Stimulated activated naive CD4-positive, alpha-beta T cell (primary cell): ENCODE results near the gene KDM1B.

Source experiments
- DNase-seq, 6 experiments: peaks; one replicate each; lab custom pipeline; 2025; lab: John Stamatoyannopoulos, UW

KDM1B gene

DNA sequence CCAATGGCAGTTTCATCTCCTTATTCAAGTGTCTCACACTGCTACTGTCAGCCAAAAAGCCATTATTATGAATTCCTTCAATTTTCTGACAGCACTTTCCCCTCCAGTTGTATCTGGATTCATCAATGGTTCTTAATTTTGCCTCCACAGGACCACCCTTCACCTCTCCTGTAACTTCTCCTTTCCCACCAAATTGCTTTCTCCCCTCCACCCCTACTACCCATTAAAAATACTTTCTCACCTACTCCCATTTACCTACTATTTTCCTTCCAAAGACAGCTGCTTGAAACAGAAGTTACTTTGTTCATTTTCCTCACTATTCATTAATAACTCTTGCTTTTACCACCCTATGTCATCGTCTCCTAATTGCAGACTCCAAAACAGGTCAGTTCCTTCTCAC, 79.3 kb downstream of the KDM1B start:
- DNase-seq: no peak

DNA sequence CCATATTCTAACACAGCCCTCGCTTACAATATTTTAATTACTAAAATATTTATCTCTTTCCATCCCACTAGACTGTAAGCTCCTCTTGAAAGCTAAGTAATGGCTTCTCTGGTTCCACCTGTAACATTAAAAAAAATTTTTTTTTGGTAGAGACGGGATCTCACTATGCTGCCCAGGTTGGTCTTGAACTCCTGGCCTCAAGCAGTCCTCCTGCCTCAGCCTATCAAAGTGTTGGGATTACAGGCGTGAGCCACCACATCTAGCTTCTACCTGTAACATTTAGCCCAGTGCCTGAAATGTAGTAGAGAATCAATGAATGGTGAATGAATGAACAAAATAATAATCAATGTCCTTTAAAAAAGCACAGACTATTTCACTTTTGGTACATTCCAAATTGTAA, 80.3 kb downstream of the KDM1B start:
- DNase-seq: no peak

DNA sequence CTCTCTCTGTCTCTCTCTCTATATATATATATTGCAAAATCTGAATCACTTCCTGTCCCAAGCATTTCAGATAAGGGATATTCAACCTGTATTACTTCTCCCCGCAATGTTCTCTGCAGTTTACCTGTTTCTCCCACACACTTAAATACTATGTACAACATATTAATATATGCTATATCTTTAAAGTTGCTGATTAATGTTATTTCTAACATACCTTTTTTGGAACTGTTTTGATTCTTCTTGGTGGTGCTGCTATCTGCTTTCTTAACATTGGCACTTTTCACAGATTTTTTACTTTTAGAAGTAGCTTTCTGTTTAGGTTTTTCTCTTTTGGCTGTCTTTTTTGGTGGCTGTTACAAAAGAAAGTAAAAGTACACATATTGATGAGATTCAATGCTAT, 81.9 kb downstream of the KDM1B start:
- DNase-seq: no peak

DNA sequence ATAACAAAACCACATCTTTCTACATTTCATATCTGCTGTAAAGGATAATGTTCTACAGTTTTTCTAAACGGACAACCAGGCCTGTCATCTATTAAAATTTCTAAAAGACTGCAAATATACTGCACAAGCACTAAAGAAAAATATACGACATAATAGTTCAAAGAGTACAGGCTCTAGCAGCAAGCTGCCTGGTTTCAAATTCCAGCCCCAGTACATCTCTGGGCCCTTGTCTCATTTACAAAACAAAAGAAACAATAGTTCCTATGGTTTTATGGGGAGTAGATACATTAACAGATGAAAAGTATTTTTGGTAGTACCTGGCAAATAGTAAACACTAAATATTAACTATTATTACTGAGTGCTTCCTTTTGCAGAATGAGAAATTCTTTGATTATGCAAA, 85.0 kb downstream of the KDM1B start:
- DNase-seq: no peak

DNA sequence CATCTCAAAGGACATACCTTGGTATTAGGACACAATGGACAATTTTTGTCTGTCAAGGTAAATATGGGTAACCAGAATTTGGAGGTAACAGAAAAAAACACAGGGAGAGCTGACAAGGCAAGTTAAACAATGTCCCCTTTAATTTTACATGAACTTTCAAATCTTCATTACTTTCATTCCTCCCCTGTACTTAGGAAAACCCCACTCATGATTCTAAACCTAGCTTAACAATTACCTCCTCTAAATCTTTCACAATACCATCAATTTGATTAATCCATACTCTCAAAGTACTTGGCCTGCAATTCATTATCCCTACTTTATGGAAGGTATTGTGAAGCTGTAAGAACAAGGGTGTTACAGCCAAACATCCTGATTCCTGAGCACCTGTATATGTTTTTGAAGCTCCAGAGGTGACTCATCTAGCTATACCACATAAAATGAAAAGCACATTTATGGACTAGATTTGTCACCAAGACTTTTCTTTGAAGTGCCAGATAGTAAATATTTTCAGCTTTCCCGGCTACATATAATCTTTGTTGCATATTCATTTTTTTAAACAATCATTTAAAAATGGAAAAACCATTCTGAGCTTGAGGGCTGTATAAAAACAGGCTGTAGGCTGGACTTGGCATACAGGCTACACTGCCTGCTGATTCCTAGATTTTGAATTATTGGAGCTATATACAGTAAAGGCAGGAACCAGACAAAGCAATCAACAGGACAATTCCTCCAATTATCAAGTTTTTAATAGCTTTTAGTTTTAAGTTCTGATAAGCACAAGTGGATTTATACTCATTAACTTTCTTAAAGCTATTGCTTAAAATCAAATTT, 86.2 kb downstream of the KDM1B start:
- DNase-seq: no peak

DNA sequence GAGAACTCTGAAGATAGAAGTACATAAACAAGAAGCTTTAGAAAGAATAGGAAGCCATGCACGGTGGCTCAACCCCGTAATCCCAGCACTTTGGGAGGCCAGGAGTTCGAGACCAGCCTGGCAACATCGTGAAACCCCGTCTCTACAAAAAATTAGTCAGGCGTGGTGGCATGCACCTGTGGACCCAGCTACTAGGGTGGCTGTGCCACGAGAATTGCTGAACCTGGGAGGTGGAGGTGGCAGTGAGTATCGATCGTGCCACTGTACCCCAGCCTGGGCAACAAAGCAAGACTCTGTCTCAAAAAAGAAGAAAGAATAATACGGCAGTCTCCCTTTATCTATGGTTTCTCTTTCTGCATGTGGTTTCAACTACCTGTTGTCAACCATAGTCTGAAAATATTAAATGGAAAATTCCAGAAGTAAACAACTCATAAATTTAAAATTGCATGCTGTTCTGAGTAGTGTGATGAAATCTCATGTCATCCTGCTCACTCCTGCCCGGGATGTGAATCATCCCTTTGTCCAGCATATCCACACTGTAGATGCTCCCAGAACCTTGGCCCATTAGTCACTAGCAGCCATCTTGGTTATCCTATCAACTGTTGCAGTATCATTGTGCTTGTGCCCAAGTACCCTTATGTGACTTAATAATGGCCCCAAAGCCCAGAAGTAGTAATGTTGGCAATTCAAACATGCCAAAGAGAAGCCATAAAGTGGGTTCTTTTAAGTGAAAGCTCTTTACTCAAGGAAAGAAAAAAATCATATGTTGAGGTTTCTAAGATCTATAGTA, 87.0 kb downstream of the KDM1B start:
- DNase-seq: no peak

DNA sequence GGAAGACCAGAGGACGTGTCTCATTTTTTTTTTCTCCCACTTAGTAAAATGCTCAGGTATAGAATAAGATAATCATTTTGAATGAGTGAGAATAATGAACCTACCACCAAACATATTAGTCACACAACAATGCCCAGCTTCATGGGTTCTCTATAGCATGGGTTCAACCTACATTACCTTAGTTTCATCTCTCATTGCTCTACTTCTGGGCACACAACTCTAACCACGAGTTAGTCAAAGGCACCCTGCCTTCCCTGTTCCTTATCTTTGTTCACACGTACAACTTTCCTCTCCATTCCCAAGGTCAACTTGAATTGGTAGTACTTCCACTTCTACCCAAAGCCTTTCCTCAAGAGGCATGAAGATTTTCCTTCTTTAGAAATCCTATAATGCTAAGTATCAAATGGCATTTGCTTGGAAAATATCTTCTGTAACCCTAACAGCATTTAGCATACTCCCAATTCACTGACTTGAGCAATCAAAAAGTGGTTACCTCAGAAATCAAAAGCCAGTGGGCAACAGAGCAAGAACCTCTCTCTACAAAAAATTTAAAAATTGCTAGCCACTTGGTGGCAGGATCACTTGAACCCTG, 88.2 kb downstream of the KDM1B start:
- DNase-seq: no peak

DNA sequence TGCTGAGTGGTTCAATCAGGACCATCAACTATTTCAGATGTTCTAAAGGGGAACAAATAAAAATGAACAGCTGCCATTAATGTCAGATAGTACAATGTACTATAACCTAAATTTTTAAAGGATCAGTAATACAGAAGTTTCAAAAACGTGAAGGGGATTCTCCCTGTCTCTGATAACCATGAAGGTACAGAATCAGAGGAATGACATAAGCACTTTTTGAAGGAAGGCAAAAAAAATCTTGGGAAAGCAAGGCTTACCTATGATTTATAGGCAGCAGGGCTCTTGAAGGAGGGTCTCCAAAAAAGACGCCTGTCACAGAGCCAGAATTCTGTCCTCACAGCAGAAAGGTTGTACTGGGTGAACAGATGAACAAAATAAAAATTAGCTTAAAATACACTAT, 89.0 kb downstream of the KDM1B start:
- no peak for DNase-seq

DNA sequence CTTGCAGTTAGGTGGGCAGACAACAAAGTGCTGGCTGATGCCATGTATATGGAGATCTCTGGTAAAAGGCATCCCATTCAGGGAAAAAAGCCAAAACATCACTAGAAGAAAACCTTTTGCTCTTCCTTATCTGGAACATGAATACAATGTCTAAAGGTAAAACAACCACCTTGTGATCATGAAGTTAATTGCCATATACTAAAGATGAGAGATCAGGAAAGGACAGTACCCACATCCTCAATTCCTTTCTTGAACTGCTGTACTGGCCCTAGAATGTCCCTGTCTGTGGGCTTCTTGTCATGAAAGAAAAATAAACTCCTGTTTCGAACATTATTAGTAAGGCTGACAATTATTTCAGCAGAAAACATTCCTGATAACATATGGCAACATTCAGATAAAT, 89.9 kb downstream of the KDM1B start:
- no peak for DNase-seq

DNA sequence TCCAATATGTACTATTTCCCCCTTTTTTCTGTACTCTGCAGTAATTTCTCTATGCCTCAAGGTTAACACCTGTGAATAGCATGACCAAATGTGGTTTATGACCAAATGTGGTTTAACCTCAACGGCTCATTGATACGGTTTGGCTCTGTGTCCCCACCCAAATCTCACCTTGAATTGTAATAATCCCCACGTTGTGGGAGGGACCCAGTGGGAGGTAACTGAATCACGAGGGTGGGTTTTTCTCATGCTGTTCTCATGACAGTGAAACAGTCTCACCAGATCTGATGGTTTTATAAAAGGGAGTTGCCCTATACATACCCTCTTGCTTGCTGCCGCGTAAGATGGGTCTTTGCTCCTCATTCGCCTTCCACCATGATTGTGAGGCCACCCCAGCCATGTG, 90.4 kb downstream of the KDM1B start:
- no peak for DNase-seq

DNA sequence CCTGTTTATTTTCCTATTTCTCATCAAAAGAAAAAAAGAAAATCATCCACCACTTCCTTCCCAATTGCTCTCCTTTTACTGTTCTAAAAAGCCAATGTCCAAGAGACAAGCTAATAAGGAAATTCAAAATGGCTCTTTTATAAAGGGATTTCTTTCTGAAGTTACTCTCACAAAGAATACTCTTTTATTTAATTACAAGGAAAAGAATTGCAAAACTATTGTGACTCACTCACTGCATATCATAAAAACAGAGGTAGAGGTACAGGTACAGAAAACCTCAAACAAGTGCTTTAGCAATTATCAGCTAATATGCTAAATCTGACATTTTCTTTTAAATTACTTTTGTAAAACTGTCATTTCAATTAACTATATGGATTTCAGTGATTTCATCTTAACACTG, 91.0 kb downstream of the KDM1B start:
- DNase-seq: no peak

DNA sequence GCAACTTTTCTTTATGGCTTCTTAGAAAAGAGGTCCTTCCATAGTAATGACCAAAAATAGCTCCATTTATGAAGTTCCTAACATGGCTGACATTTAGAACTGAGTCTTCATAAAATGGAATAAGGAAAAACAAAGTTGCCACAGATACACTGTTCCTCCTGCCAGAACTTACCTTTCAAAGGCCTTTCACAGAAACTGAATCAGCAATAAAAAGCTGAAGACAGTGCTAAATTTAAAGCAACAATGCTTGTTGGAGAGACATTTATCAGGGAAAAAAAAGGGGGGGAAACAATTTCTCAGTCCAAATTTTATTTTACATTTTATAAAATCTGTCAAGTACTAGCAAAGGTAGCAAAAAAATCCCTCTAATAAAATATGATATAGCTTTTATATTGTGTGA, 91.8 kb downstream of the KDM1B start:
- no peak for DNase-seq

DNA sequence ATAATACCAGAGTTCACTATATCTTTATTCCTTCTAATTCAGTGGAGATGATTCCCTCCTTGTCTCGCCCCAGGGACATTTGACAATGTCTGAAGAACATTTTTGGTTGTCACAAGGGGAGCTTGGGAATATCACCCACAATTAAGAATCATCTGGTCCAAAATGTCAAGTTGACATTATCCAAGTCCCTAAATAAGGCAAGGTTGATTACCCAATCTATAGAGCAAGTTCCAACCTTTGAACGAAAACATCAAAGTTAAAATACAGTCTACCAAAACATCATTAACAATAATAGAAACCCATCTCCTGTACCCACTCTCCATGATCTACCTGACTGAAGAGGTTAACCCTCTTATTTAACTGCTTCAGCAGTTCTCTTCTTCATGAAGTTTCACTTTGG, 93.5 kb downstream of the KDM1B start:
- no peak for DNase-seq

DNA sequence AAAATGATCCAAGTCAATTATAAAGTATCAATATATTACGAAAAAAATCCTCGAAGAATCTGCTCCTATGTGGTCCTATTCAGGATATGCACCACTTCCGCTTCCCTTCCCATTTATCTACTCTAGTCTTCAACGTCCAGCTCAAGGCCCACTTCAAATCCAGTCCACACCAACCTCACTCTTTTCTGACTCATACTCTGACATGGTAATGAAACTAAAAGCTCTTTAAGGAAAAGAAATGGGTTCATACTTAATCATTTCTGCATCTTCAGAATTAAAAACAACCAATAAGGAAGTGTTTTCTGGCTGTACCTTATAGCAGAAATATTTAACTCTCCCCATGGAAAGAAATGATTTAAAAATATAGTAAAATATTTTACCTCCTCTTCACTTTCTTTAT, 94.0 kb downstream of the KDM1B start:
- DNase-seq: no peak

DNA sequence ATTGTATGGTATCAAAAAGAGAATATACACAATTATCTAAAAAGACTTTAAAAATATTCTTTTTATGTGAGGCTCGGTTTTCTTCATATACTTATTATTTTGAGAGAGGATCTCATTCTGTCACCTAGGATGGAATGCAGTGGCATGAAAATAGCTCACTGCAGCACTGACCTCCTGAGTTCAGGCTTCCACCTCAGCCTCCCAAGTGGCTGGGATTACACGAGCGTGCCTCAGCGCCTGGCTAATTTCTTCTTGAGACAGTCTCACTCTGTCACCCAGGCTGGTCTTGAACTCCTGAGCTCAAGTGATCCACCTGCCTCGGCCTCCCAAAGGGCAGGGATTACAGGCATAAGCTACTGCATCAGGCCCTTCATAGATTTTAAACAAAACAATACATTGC, 98.4 kb downstream of the KDM1B start:
- DNase-seq: no peak

DNA sequence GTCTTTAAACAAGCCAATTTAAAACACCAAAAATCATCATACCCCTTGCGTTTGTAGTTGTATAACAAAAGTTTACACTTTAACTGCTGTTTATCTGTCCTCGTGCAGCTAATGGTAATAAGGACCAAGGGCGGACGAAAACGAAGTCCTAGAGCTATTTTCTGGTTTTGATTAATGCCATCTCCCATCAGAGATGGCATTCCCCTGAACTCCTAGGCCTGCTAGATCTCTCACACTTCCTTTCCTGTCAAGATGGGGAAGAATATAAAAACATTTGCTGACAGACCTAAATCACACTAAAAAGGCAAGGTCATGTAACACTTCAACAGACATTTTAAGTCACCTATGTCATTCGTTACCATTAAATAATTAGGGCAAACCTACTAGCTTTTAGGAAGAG, 99.6 kb downstream of the KDM1B start:
- no peak for DNase-seq

DNA sequence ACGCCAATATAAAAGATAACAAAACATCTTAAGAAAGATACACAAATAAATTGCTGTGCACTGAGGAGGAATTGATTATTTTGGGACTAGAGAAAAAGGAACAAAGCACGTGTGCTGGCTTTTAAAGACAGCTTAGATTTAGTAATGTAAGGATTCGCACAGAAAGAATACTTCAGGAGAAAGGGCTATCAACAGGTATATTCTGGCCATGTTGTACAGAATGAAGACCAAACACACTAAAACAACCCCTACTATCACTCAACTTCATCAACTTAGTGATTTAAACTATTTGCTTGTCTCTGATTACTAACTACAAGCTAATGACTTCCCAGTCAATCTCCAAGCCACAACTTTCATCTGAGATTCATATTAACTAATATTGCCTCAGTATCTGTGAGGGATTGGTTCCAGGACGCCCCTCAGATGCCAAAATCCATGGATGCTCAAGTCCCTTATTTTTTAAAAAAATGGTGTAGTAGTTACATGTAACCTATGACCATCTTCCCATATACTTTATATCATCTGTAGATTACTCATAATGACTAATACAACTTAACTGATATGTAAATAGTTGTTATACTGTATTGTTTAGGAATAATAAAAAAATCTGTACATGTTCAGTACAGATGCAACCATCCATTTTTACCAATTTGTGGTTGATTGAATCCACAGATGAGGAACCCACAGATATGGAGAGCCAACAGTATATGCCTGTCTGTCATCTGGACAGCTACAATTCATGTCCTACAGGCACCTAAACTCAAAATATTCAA, 104.6 kb downstream of the KDM1B start:
- no peak for DNase-seq

DNA sequence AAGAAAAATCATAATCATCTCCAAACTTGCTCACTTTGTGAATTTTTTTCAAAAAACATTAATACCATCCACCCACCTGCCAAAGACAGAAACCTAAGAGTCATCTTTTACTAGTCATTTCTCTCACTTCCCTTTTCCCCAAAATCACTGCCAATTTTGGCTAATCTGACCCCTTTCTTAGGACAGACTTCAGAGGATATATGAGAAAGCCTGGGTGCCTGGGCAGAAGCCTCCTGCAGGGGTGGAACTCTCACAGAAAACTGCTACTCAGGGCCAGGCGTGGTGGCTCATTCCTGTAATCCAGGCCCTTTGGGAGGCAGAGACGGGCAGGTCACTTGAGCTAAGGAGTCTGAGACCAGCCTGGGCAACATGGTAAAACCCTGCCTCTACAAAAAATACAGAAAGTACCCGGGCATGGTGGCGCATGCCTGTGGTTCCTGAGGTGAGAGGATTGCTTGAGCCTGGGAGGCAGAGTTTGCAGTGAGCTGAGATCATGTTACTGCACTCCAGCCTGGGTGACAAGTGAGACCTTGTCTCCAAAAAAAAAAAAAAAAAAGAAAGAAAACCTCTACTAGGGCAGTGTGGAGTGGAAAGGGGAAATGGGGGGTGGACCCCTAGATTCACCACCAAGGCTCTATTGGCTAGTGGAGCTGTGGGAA, 105.4 kb downstream of the KDM1B start:
- peak in 1 of 6 experiments; percentile 2 for DNase-seq

DNA sequence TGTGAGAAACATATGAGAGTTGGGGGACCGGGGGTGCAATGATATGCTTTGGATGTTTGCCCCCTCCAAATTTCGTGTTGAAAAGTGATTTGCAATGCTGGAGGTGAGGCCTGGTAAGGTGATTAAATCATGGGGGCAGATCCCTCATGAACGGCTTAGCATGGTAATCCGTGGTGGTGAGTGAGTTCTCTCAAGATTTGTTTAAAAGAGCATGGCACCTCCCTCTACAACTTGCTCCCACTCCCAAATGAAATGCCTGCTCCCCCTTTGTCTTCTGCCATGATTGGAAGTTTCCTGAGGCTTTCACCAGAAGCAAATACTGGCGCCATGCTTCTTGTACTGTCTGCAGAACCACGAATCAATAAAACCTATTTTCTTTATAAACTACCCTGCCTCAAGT, 106.7 kb downstream of the KDM1B start:
- no peak for DNase-seq

DNA sequence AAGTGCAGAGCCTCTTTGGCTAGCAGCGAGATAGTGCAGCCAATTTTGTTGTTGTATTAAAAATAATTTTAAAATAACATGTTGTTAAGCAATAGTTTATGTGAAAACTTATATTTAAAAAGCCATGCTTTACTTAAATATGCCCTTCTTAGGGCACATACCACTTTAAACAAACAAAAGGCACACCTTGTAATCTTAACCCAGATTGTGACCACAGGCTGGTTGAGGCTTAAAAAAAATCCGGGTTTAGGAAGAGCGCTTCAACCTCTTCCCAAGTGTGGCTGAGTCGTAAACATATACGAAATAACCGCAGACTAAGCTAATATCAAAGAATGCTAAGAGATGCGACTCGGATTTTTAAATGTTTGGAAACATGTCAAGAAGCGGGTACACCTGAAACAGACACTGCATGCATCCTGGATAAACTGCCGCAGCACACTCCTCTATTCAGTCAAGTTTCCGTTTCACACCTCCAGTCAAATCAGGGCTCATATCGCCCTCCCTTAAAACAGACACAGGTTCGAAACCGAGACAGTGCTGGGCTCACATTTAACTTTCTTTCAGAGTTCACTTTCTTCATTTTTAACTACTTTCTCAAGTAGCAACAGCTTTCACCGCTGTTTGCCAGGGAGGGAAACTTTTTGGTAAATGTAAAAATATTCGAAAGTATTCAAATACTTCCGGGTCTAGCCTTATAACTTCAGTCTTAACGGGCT, 107.6 kb downstream of the KDM1B start:
- DNase-seq: peak in 5 of 6 experiments; percentile 8 to 68 (median 40)
